Measurements from ENCODE around the gene NUDT14. TPM values are rescaled to one million over a fixed set of nuclear protein-coding genes. Genes with fewer than 3 reads are reported as not detected.

NUDT14 gene
- total RNA-seq, 1 donor from 2014 or later, result 37.4 TPM

DNA sequence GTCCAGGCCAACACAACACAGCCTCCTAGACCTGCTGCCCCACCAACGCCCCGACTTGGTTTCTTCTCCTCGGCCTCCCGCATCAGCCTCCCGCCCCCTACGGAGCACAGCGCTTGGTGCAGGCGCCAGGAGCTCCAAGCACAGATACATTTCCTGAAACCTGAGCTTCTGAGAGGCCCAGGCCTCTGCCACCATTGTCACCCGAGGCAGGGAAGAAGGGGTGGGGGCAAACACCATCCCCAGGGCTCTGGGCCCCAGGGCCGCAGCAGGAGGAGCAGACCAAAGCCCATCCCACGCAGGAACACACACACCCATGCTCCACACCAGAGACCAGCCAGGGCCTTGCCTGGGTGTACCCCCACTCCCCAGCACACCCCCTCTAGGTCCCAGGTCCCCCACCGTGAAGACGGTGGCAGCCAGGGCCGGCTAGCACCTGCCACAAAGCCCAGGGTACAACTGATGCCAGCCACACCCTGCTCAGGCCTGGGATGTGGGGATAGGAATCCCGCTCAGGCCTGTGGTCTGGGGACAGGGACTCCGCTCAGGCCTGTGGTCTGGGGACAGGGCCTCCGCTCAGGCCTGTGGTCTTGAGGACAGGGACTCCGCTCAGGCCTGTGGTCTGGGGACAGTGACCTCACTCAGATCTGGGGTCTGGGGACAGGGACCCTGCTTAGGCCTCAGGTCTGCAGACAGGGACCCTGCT, 17.9 kb downstream of the NUDT14 start:
- no peak overlapping the region for H3K4me3 Mint-ChIP-seq (ENCODE audit: unreplicated experiment)
- peaks cover 4% of the 10 kb centered on the region for H3K4me1 Mint-ChIP-seq (ENCODE audit: low read depth)
- H3K27me3 Mint-ChIP-seq (ENCODE audit: low read depth), result no peaks in the 10 kb centered on the region
- no peaks in the 10 kb centered on the region for H3K9me3 Mint-ChIP-seq (ENCODE audit: low read depth)
- H3K27ac Mint-ChIP-seq (ENCODE audit: unreplicated experiment), result no peak overlapping the region
- no peak for DNase-seq (ENCODE audit: low spot score)
- TF ChIP-seq, protein P1, sequence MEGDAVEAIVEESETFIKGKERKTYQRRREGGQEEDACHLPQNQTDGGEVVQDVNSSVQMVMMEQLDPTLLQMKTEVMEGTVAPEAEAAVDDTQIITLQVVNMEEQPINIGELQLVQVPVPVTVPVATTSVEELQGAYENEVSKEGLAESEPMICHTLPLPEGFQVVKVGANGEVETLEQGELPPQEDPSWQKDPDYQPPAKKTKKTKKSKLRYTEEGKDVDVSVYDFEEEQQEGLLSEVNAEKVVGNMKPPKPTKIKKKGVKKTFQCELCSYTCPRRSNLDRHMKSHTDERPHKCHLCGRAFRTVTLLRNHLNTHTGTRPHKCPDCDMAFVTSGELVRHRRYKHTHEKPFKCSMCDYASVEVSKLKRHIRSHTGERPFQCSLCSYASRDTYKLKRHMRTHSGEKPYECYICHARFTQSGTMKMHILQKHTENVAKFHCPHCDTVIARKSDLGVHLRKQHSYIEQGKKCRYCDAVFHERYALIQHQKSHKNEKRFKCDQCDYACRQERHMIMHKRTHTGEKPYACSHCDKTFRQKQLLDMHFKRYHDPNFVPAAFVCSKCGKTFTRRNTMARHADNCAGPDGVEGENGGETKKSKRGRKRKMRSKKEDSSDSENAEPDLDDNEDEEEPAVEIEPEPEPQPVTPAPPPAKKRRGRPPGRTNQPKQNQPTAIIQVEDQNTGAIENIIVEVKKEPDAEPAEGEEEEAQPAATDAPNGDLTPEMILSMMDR (IDR thresholded peaks at IDR 0.05), result no peak
- H3K36me3 Mint-ChIP-seq (ENCODE audit: low read depth), result no peaks in the 10 kb centered on the region

DNA sequence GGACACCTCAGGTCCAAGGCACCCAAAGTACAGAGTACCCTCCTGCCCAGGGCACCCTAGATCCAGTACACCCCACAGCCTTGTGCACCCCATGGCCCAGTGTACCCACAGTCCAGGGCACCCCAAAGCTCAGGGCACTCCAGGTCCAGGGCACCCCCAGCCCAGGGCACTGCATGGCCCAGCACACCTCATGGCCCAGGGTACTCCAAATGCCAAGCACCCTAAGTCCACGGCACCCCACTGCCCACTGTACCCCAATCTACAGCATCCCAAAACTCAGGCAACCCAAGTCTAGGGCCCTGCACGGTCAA, 18.5 kb downstream of the NUDT14 start:
- Mint-ChIP-seq H3K4me3 (ENCODE audit: unreplicated experiment) (no peak overlapping the region), H3K36me3 (ENCODE audit: low read depth) (no peaks in the 10 kb centered on the region), H3K27ac (ENCODE audit: unreplicated experiment) (no peak overlapping the region), H3K9me3 (ENCODE audit: low read depth) (no peaks in the 10 kb centered on the region), H3K27me3 (ENCODE audit: low read depth) (no peaks in the 10 kb centered on the region), H3K4me1 (ENCODE audit: low read depth) (peaks cover 4% of the 10 kb centered on the region)
- TF ChIP-seq, protein P1 (IDR thresholded peaks at IDR 0.05), result no peak
- no peak for DNase-seq (ENCODE audit: low spot score)

DNA sequence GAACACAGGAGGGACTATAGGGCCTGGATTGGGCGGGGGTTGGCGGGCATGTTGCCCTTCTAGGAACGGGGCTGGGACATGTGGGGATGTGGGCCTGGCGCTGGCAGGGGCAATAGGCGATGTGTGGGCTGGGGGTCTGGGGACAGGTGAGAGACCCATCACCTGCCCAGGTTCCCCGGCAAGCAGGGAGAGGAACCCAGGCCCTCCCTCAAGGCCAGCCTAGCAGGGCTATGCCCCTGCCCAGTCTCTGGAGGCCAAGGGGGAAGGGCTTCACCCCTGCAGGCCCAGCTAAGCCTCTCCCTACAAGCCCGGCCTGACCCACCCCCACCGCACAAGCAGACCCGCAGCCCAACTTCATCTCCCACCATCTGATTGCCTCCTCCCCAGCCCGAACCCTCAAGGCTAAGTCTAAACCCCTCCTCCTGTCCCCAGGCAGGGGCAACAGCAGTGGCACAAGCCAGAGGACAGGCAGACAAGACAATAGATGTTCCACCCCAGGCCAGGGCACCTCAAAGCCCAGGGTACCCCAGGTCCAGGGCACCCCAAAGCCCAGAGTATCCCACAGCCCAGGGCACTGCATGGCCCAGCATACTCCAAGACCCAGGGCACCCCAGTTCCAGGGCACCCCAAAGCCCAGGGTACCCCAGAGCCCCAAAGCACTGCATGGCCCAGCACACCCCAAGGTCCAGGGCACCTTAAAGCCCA, 19.0 kb downstream of the NUDT14 start:
- Mint-ChIP-seq H3K4me1 (ENCODE audit: low read depth) (peaks cover 4% of the 10 kb centered on the region), H3K4me3 (ENCODE audit: unreplicated experiment) (no peak overlapping the region), H3K9me3 (ENCODE audit: low read depth) (no peaks in the 10 kb centered on the region), H3K36me3 (ENCODE audit: low read depth) (no peaks in the 10 kb centered on the region), H3K27ac (ENCODE audit: unreplicated experiment) (no peak overlapping the region), H3K27me3 (ENCODE audit: low read depth) (no peaks in the 10 kb centered on the region)
- TF ChIP-seq, protein P1 (IDR thresholded peaks at IDR 0.05), result no peak
- DNase-seq (ENCODE audit: low spot score), result no peak

GRCh38 chr14:105161309-105161708, 19.8 kb downstream of the NUDT14 start:
- H3K4me1 Mint-ChIP-seq (ENCODE audit: low read depth), result no peaks in the 10 kb centered on the region
- H3K27me3 Mint-ChIP-seq (ENCODE audit: low read depth), result no peaks in the 10 kb centered on the region
- H3K9me3 Mint-ChIP-seq (ENCODE audit: low read depth), result no peaks in the 10 kb centered on the region
- no peak for DNase-seq (ENCODE audit: low spot score)
- no peak overlapping the region for H3K27ac Mint-ChIP-seq (ENCODE audit: unreplicated experiment)
- TF ChIP-seq, protein P1 (IDR thresholded peaks at IDR 0.05), result no peak
- H3K36me3 Mint-ChIP-seq (ENCODE audit: low read depth), result no peaks in the 10 kb centered on the region
- H3K4me3 Mint-ChIP-seq (ENCODE audit: unreplicated experiment), result no peak overlapping the region

DNA sequence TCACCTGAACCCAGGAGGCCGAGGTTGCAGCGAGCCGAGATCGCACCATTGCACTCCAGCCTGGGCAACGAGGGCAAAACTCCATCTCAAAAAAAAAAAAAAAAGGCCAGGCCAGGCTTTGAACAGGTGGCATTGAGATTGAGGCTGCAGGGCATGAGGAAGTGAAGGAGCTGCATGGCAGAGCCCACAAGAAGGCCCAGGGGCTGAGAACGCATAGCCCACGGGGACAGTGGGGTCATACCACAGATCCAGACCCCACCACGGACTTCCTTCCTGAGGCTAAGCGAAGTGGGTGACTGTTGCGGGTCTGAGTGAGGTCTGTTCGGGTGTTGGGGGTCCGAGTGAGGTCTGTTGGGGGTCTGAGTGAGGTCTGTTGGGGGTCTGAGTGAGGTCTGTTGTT, 20.3 kb downstream of the NUDT14 start:
- TF ChIP-seq, protein P1 (IDR thresholded peaks at IDR 0.05), result no peak
- H3K4me1 Mint-ChIP-seq (ENCODE audit: low read depth), result no peaks in the 10 kb centered on the region
- no peaks in the 10 kb centered on the region for H3K9me3 Mint-ChIP-seq (ENCODE audit: low read depth)
- no peaks in the 10 kb centered on the region for H3K27me3 Mint-ChIP-seq (ENCODE audit: low read depth)
- DNase-seq (ENCODE audit: low spot score), result no peak
- no peak overlapping the region for H3K4me3 Mint-ChIP-seq (ENCODE audit: unreplicated experiment)
- no peaks in the 10 kb centered on the region for H3K36me3 Mint-ChIP-seq (ENCODE audit: low read depth)
- no peak overlapping the region for H3K27ac Mint-ChIP-seq (ENCODE audit: unreplicated experiment)

Measured in chondrocyte (in vitro differentiated cells).